Peyer's patch (tissue), 4 donors: ENCODE data around the gene EPOP.

ENCODE experiments used
- CTCF ChIP-seq, 6 experiments: fragments of 450-650 bp in 4 of 6; fragments of 200-600 bp in 2 of 6; sonication (generic) in 1 of 6; IDR thresholded peaks; one replicate each; pipeline ENCODE4 v1.5.1; 2017 to 2019; ENCODE audit warnings: antibody characterized with exemption in 6 of 6, mild to moderate bottlenecking in 3 of 6, moderate library complexity in 1 of 6
- POLR2A ChIP-seq, 2 donors: fragments of 450-650 bp; IDR thresholded peaks; one replicate each; pipeline ENCODE4 v1.5.1; 2017; ENCODE audit warnings: antibody characterized with exemption in 2 of 2, mild to moderate bottlenecking in 2 of 2, moderate library complexity in 2 of 2

- no peak for TF ChIP-seq POLR2A (IDR thresholded peaks at IDR 0.05)
- no peak for TF ChIP-seq CTCF (IDR thresholded peaks at IDR 0.05)
Observed at GRCh38 chr17:38706505-38707216, 31.9 kb upstream of the EPOP start.
